ENCODE data around the gene TATDN2.
"Not testable (repeated sequence)": the region's sequence is repeated elsewhere in the genome, so short reads cannot be mapped to it uniquely, and the experiment has no call there.

TATDN2 gene

DNA sequence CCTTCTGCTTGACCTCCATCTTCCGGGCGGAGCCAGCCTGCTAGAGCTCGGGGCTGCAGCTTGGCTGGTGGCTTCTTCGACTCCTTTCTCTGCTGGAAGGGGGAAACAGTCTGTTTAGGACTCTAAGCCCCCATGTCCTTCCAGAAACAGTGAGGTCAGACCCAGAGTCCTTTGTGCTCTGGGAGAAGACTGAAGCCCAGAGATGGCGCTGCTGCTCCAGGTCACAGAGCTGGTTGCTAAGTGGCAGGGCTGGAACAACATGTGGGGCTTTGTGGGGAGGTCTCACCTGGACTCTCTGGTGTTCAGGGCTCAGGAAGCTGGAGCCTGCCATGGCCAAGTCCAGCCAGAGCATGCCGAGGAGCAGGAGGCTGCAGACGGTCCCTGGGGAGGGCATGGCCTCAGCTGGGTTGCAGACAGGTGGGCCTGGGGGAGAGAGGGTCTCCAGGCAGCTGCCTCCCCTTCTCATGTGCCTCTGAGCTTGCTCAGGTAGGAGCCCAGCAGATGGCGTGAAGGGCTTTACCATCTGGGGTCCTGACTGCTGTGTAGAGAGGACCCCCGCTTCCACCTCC is 41.6 kb downstream of the TATDN2 start:
- no peak for DNase-seq (ENCODE audit: low spot score)

DNA sequence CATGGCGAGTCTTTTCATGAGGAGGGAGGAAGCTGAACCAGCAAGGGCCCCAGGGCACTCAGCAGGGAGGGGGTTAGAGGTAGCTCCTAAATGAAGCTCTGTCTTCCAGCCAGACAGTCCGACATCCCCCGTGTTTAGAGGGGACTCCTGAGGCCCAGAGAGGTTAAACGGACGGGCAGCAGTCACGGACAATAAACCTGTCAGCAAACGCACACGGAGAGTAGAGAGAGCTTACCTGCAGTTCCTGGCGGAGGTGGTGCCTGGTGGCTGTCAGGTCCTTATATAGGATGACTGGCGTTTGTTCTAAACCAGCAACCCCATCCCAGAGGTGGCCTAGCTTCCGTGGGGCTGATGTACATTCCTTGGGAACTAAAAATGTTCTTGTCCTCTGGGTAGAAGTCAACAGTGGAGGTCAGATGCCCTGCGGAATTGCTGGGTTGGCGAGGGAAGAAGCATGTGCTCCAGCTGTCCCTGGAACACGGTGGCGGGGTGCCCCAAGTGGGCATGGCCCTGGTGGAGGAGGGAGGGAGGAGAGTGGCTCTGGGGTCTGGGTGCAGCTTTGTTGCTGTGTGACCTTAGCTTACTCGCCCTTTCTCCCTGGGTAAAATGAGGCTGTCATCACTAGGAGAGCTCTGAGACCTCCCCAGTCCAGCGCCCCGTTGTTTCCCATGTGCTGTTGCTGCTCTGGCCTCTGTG is 42.4 kb downstream of the TATDN2 start:
- DNase-seq (ENCODE audit: low spot score), result no peak

DNA sequence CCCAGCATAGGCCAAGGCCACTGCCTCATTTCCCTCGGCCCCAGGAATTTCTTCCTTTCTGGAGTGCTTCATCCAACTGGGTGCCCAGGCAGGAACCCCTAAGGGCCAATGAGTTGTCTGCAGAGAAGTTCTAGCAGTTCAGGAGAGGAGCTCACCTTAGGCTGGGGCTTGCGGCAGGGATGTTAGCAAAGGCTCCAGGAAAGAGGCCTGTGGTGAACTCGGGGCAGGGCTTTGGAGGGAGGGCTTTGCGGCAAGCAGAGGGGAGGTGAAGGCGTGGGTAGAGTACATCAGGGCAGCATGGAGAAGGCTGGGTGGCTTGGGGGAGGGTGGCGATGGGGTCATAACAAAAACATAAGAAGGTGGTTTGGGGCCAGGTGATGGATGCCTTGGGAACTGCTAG is 43.4 kb downstream of the TATDN2 start:
- no peak for DNase-seq (ENCODE audit: low spot score)

DNA sequence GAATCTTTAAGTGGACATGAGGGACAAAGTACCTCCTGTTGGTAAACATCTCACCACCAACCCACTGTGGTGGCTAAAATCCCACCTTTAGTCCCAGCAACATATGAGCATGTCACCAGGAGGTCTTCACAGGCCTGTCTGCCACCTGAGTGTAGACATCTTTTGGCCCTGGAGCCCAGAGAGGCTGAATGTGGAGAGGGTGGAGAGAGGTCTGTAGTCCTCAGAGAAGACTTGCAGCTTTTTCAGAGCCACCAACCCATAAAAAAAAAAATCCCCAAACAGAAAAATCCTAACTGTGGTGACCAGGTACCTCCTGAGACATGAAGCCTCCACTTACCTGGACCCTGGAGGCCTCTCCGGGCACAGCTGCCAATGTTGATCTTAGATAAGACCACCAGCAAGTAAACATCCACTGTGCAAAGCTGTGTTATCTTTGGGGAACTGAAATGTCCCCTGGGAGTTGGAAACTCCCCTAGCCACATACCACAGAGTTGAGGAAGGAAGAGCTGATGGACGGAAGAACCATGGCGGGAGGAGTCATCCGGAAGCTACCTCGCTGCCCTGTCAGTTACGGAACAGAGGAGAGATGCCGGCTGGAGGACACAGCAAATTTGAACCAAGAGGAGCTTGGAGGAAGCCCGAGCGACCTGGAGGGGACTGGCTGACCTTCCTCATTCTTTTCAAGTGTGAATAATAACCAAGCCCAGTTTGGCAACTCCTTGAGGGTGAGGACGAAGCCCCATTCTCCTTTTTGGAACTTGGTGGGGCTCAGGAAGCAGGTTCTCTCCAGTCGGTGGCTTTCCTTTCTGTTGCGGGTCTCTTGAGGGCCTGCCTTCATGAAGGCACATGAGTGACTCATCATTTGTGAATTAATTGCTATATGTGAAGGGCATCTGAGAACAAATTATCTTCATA is 44.5 kb downstream of the TATDN2 start, which contains the start of gene GHRL:
TSS of gene GHRL (minus strand) at position 443 of the 915 bp plus-strand sequence. CDS start 2,767 bp downstream, outside the sequence.
- DNase-seq (ENCODE audit: low spot score), result no peak

DNA sequence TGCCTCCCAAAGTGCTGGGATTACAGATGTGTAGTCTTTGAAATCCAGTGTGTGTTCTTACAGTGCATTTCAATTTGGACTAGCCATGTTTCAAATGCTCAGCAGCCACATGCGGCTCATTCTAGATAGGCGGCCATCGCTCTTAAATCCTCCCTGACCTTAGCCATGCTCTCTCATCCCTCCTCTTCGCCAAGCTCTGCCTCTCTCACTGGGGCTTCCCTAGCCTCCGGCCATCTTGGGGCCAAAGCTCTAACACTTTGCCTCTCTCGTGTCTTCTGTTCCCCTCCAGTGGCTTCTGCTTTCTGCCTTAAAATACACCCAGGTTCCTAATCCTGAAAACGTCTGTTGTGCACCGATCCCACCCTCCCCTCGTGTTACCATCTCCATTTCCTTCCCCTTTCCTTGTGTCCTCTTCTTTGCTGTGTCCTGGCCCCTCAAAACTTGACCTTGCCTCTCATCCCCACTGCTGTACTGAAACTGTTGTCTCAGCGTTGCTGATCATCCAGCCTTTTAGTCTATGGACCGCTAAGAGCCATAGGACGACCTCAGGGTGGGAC is 45.8 kb downstream of the TATDN2 start:
- DNase-seq (ENCODE audit: low spot score), result no peak

DNA sequence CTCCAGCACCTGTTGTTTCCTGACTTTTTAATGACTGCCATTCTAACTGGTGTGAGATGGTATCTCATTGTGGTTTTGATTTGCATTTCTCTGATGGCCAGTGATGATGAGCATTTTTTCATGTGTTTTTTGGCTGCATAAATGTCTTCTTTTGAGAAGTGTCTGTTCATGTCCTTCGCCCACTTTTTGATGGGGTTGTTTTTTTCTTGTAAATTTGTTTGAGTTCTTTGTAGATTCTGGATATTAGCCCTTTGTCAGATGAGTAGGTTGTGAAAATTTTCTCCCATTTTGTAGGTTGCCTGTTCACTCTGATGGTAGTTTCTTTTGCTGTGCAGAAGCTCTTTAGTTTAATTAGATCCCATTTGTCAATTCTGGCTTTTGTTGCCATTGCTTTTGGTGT is 49.8 kb downstream of the TATDN2 start:
- DNase-seq (ENCODE audit: low spot score), result not testable (repeated sequence)

DNA sequence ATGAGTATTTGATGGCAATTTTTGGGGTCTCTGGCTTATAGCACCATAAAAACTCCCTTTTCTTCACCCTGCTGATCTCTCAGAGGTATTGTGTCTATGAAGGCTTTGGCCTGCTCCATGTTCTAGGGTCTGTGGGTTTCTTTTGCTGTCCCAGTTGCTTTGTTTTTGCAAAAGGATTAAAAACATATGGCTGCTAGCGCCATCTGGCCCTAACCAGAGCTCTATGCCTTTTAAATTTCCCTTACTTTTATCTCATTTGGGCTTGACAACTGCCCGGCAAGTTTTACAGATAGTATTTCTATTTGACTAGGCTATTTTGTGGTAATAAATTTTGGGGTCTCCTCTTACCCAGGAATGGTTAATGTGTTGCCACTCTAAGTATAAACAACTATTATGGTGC is 50.9 kb downstream of the TATDN2 start:
- no peak for DNase-seq (ENCODE audit: low spot score)

DNA sequence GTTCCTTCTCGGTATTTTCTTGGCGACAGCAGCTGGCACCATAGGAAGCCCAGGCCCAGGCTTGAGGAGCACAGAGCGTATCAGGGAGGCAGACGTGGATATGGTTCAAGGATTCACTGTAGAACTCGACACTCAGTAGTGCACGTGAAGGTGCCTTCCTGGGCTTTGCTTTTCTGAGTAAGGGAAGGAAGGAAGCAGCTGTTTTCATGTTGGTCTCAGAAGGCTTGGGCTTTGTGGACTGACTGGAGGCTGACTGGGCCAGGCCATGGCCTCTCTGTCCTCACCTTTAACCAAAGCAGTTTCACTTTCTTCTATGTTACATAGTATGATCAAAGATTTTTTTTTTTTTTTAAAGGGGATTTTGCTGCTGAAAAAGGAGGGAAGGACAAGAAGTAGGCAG is 51.4 kb downstream of the TATDN2 start:
- DNase-seq (ENCODE audit: low spot score), result no peak

DNA sequence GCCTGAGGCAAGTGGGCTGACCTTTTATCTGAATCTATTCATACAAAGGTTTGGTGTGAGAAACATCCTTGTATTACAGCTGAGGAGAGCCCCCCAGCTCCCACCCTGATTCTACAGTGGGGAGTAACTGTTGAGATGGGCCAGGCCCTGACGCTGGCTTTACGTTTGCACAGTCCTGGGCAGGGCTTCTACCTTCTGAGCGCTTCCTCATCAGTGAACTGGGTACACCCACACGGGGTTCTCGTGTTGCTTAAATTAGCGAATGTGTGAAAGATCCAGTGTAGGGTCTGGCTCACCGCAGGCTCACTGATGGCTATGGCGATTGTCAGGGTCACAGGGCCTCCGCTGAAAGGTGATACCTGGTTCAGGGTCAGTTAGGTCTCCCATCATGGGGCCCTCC is 51.8 kb downstream of the TATDN2 start:
- no peak for DNase-seq (ENCODE audit: low spot score)

DNA sequence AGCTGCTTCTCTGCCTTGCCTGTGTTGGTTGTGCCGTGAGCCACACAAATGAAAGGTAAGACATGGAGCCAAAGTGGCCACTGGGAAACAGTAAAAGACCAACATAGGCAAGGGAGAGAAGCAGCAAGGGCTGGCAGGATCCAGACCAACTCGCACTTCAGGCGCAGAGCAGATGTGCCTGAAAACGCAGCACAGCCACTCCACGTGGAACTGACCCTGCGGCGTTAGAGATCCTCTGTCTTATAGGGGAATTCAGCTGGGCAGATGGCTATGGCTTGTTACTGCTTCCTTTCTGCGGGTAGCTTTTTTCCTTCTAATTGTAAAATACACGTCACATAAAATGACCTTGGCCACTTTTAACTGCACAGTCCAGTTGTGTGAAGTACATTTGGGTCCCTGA is 54.8 kb downstream of the TATDN2 start:
- DNase-seq (ENCODE audit: low spot score), result no peak

DNA sequence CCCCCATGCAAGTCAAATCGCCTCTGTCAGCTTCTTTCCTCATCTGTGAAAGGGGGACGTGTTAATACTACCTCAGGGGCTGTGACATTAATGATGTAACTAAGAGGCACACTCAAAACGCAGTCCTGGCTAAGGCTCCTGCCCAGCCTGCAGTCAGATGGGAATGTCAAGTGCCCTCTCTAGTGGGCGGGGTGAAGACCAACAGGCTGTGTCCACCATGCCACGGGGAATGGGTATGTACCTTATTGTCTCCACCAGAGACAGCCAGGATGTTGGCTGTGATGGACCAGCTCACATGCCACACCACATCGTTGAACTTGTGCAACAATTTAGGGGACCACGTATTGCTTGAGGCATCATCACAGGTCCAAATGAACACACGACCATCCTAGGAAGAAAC is 55.5 kb downstream of the TATDN2 start:
- DNase-seq (ENCODE audit: low spot score), result no peak

DNA sequence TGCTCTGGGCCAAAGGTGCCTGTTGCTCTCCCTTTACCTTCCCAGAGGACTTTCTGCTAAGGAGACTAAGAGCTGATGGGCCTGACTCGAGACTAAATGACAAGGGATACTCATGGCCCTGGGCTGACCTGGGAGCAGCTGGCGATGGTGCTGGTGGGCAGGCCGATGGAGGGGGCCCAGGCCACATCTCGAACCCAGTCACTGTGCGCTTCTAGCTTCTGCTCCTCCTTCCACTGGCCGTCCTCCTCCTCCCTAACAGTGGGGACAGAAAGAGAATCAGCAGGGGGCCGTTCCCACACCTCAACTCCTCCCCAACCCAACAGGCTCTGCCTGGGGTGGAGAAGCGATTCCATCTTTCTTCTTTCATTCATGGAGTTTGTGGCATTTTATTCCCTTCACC is 56.6 kb downstream of the TATDN2 start:
- no peak for DNase-seq (ENCODE audit: low spot score)

DNA sequence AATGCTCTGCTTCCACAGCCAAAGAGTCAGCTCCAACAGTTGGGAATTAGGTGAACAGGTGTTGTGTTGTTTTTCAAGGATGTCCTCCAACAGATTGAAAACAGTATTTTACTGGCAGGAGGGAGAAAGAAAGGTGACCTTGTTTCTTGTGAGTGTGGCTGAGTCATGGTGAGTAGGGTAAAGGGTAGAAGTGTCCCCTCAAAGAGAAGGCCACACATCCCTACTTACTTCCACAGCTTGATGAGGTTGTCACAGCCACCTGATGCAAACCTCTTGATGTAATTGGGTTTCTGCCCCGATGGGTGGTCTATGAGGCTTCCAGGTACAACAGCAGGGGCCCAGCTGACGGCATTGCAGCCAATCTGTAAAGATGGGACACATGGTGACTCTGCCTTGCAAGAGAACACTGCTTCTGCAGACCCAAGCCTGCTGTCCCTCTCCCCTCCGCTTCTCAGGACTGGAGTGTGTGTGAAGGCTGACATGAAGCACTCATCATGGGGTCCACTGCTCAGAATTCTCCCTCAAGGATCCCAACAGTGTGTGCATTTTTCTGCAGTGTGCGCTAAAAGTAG is 57.2 kb downstream of the TATDN2 start:
- DNase-seq (ENCODE audit: low spot score), result no peak

DNA sequence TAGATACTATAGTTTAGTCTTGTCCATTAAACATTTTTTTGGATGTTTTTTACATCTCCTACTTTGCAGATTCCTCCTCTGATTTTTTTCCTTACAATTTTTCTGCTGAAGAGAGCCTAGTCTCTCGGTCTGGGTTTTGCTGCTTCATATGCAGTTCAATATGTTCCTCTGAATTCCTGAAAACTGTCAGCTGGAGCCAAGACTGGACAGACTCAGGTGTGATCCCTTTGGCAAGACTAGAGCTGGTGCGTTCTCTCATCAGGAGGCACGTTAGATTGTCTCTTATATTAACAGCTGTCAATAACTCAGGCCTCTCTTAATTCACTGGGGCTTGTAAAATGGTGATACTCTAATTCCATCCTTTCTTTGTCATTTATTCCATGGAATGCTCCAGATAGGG is 57.9 kb downstream of the TATDN2 start:
- no peak for DNase-seq (ENCODE audit: low spot score)

DNA sequence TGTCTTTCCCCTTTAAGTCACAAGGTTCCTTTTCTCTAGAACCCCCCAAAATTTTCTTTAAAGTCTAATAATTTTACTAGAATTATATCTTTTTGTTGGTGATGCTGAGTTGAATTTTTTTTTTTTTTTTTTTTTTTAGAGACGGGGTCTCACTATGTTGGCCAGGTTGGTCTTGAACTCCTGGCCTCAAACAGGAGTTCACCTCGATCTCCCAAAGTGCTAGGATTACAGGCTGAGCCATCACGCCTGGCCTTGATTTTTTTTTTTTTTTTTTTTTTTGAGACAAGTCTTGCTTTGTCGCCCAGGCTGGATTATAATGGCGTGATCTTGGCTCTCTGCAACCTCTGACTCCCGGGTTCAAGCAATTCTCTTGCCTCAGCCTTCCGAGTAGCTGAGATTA is 60.4 kb downstream of the TATDN2 start:
- DNase-seq (ENCODE audit: low spot score), result no peak

DNA sequence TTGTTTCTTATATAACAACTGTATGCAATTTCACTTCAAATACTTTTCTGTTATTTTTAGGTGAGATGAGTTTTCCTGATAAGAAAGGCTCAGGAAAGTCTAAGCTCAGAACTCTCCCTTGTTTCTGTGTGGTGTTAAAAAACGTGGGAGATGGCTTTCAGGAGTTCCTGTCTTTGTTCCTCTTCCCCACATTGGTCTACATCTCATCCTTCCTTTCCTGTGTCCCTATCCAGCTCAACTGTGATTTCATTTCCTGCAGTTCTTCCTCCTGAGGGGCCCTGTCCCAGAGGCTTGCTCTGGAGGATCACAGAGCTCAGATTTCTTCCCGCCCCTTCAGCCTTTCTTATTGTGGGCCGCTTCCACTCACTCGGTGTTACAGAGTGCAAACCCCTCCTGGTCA is 61.5 kb downstream of the TATDN2 start:
- no peak for DNase-seq (ENCODE audit: low spot score)

DNA sequence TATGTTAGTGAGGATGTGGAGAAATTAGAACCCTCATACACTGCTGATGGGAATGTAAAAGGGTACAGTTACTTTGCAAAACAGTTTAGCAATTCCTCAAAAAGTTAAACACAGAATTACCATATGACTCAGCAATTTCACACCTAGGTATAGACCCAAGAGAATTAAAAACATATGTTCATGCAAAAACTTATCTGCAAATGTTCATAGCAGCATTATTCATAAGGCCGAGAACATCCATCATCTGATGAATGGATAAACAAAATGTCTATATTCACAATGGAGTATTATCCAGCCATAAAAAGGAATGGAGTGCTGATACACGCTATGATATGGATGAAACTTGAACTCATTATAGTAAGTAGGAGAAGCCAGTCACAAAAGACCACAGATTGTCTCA is 62.3 kb downstream of the TATDN2 start:
- no peak for DNase-seq (ENCODE audit: low spot score)

DNA sequence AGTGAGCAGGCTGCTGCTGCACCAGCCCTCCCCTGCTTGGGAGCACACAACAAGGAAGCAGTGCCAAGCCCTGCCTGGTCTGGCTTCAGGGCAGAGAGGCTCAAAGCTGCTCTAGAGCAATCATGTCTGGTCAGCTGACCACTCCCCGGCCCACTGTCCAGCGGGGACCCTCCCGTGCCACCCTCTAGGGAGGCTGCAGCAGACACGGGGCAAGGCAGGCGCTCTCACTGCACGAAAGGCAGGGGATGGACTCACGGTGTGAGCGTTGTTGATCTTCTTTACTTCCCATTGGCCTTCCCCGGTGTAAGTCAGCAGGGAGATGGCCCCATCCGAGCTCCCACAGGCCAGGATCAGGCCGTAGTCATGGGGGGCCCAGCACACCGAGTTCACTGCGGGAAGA is 63.5 kb downstream of the TATDN2 start:
- DNase-seq (ENCODE audit: low spot score), result no peak

DNA sequence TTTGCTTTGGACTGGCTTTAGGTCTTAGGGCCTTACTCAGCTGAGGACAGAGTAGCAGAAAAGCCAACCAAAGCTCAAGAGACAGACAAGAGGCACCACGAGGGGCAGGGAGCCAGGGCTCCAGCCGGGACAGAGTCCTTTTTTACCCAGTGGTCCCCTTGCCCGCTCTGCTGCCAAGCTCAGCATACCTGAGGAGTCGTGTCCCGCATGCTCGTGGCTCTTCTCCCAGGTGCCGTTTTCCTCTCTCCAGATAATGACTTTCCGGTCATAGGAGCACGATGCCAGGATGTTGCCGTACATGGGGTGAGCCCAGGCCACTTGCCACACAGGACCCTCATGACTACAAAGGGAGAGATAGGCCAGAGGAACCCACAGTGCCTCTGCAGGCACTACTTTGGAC is 64.1 kb downstream of the TATDN2 start:
- no peak for DNase-seq (ENCODE audit: low spot score)

DNA sequence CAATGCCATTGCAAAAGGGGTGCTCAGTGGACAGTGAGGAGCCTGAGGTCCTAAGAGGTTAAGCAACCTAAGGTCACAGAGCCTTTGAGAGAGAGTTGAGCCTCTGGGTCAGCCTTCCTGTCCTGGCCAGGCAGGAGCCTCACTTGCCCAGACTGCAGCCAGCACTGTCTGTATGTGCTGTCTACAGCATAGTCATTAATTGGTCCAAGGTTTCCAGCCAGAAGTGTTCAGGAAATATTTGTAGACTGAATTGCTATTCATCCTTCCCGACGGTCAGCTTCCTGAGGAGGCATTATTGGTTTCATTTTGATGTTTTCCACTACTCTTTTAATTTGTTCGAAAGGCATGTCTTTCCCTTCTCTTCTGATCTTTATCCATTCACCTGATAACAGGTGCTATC is 64.6 kb downstream of the TATDN2 start:
- DNase-seq (ENCODE audit: low spot score), result no peak

DNA sequence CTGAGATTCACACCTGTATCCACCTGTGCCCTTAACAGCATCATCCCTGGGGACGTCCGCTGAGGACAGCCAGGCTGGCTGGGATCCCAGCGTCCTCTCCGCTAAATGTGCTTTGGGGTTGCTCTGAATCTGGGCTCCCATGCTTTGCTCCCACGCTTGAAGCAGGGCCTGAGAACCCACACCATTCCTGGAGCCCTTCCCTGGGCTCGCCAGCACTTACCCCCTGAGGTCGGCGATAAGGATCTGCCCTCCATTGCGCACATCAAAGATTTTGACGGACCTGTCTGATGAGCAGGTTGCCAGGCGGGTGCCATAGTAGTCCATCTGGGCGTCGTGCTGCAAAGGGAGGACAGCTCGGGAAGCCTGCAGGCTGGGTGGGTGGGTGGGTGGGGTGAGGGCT is 66.8 kb downstream of the TATDN2 start:
- no peak for DNase-seq (ENCODE audit: low spot score)

DNA sequence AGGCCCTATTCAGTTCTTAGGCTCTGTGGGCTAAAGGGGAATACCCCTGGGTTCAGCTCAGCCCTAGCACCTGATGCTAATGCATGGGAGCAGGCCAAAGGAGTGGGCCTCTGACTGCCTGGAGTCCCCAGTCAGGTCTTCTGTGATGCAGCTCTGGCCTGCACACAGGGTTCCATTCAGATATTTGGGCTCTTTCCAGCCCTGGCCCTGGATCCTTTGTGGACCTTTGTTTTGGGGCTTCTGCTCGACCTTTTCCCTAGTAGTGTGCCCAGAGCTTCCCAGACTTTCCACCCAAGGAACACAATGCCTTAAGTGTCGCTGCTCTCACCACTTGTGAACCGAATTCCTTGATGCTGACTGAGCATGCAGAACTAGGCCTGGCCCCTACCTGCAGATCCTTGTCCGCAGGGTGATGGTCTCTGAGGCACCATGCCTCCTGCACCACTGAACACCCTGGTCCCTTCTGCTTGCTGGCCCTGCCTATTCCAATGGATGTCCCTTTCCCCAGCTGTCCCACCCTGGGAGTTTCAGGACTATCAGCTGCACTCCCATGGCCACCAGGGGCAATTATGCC is 67.6 kb downstream of the TATDN2 start:
- DNase-seq (ENCODE audit: low spot score), result no peak

All from RKO (cell line).